GM12878 (cell line): Measurements from ENCODE around the gene FBXW7. TPM values are rescaled to one million over a fixed set of nuclear protein-coding genes. Genes with fewer than 3 reads are reported as not detected.

ENCODE experiments used
- CREM ChIP-seq: IDR thresholded peaks from 2 replicates; pipeline ENCODE4 v1.6.1; 2014; ENCODE audit warnings: antibody characterized with exemption, low read depth
- CUX1 ChIP-seq: IDR thresholded peaks from 2 replicates; pipeline ENCODE4 v1.6.1; 2012; ENCODE audit warnings: improper control_type of control experiment, low read depth, low read length; ENCODE audit not compliant: insufficient replicate concordance
- DPF2 ChIP-seq: fragments of 450-650 bp; IDR thresholded peaks from 2 replicates; pipeline ENCODE4 v1.6.1; 2017; ENCODE audit warnings: mild to moderate bottlenecking
- EP300 ChIP-seq, 2 experiments: fragments of 150-350 bp in 1 of 2; IDR thresholded peaks; 2 replicates each; pipeline ENCODE4 v1.6.1; 2011 to 2012; ENCODE audit warnings: low read depth in 2 of 2, low read length in 2 of 2, borderline replicate concordance in 1 of 2, improper control_type of control experiment in 1 of 2, inconsistent platforms in 1 of 2; ENCODE audit not compliant: control insufficient read depth in 1 of 2
- EZH2 ChIP-seq: IDR thresholded peaks from 2 replicates; pipeline ENCODE4 v1.6.1; 2012; ENCODE audit warnings: low read depth, mild to moderate bottlenecking, control low read depth, inconsistent platforms, low read length, borderline replicate concordance; ENCODE audit not compliant: control insufficient read depth
- IKZF1 ChIP-seq: fragments of 450-650 bp; conservative IDR thresholded peaks from 2 replicates; pipeline ENCODE4 v1.6.1; 2017; ENCODE audit warnings: antibody characterized with exemption, mild to moderate bottlenecking
- JUNB ChIP-seq: IDR thresholded peaks from 2 replicates; pipeline ENCODE4 v1.6.1; 2016; ENCODE audit warnings: antibody characterized with exemption, mild to moderate bottlenecking
- NR2F1 ChIP-seq: fragments of 450-650 bp; conservative IDR thresholded peaks from 2 replicates; pipeline ENCODE4 v1.6.1; 2017; ENCODE audit warnings: mild to moderate bottlenecking
- PAX8 ChIP-seq: fragments of 450-650 bp; IDR thresholded peaks from 2 replicates; pipeline ENCODE4 v1.6.1; 2017; ENCODE audit warnings: mild to moderate bottlenecking, moderate library complexity
- PKNOX1 ChIP-seq: fragments of 450-650 bp; IDR thresholded peaks from 2 replicates; pipeline ENCODE4 v1.6.1; 2016; ENCODE audit warnings: mild to moderate bottlenecking
- PML ChIP-seq: IDR thresholded peaks from 2 replicates; pipeline ENCODE4 v1.6.1; 2012; ENCODE audit warnings: low read length, inconsistent platforms
- RAD21 ChIP-seq: IDR thresholded peaks from 2 replicates; pipeline ENCODE4 v1.6.1; 2011; ENCODE audit warnings: mild to moderate bottlenecking, low read depth, low read length, moderate library complexity; ENCODE audit not compliant: insufficient read depth
- RELB ChIP-seq: fragments of 450-650 bp; IDR thresholded peaks from 2 replicates; pipeline ENCODE4 v1.6.1; 2017; ENCODE audit warnings: low read depth, mild to moderate bottlenecking, moderate library complexity
- STAT3 ChIP-seq: IDR thresholded peaks from 2 replicates; pipeline ENCODE4 v1.6.1; 2011; ENCODE audit warnings: low read depth, low read length, improper control_type of control experiment
- SUPT20H ChIP-seq: IDR thresholded peaks from 2 replicates; pipeline ENCODE4 v1.6.1; 2011; ENCODE audit warnings: low read depth, mild to moderate bottlenecking, low read length, moderate library complexity, borderline replicate concordance; ENCODE audit not compliant: control insufficient read depth
- SUZ12 ChIP-seq: fragments of 200-600 bp; sonication (generic); IDR thresholded peaks from one replicate; pipeline ENCODE4 v1.6.1; 2018; ENCODE audit warnings: antibody characterized with exemption, mild to moderate bottlenecking; ENCODE audit not compliant: unreplicated experiment
- ZBED1 ChIP-seq: IDR thresholded peaks from 2 replicates; pipeline ENCODE4 v1.6.1; 2016; ENCODE audit warnings: borderline replicate concordance
- ZBTB40 ChIP-seq: fragments of 450-650 bp; IDR thresholded peaks from 2 replicates; pipeline ENCODE4 v1.6.1; 2016; ENCODE audit warnings: mild to moderate bottlenecking, moderate library complexity, borderline replicate concordance
- polyA plus RNA-seq, 11 experiments: library from polyadenylated mRNA; depleted of rRNA in 4 of 11; unstranded in 6 of 11; stranded (reverse) in 5 of 11; fragments of >200 nt; fragmentation: Nextera tagmentation in 4 of 11; fragmentation: Illumina TruSeq in 1 of 11; extraction: Ambion mirVana in 4 of 11; extraction: Trizol in 1 of 11; gene quantifications; 1 replicate in 1 of 11; 2 replicates in 10 of 11; pipeline versions ENCODE4 v1.2.1 to v1.2.3, GENCODE V29; 2011 to 2016; ENCODE audit warnings: inconsistent platforms in 2 of 11, missing spikeins in 2 of 11, low read depth in 1 of 11
- total RNA-seq, 4 experiments: library from RNA; depleted of rRNA in 3 of 4; stranded (reverse); fragments of >200 nt in 3 of 4; fragmentation: Illumina TruSeq in 1 of 4; extraction: Trizol in 1 of 4; gene quantifications; 2 replicates each; pipeline versions ENCODE4 v1.2.1 to v1.2.3, GENCODE V29; 2013 to 2021

The FBXW7 gene
- total and polyA plus RNA-seq, 10 of the 15 experiments (the other 5 are each of a cell fraction or from before 2014, with no cell fraction given): 35.8 to 118 (median 47.2) TPM

GRCh38 chr4:152304220-152304619, 231.7 kb downstream of the FBXW7 start (continued):
- TF ChIP-seq ZBTB40: no peak
- TF ChIP-seq CREM: peak; percentile 67; the same call in 1 of the 2 replicates
- peak; percentile 64 for TF ChIP-seq IKZF1
- no peak for TF ChIP-seq PAX8
- no peak for TF ChIP-seq ZBED1
- TF ChIP-seq CUX1: no peak
- TF ChIP-seq STAT3: no peak
- peak; percentile 61 to 78; a peak in 3 of 4 replicates for TF ChIP-seq EP300 (IDR thresholded peaks at IDR 0.05; ENCODE audit: borderline replicate concordance in 1 of 2, control insufficient read depth in 1 of 2, low read depth in 2 of 2, low read length in 2 of 2)
- no peak for TF ChIP-seq SUZ12
- no peak for TF ChIP-seq SUPT20H
- TF ChIP-seq JUNB: peak; percentile 68
- peak; percentile 66; the same call in 1 of the 2 replicates for TF ChIP-seq DPF2
- no peak for TF ChIP-seq RAD21
- 0 out of 2 replicates have a peak, but pooled peaks have one; percentile 46 for TF ChIP-seq PML
- TF ChIP-seq PKNOX1: peak; percentile 54; the same call in 1 of the 2 replicates
- peak; percentile 76; the same call in 1 of the 2 replicates for TF ChIP-seq RELB
- TF ChIP-seq NR2F1: no peak
- no peak for TF ChIP-seq EZH2
